Left hindlimb (tissue), 1 donor: ENCODE results near the gene FAM83G.
"Not testable (repeated sequence)": the region's sequence is repeated elsewhere in the genome, so short reads cannot be mapped to it uniquely, and the experiment has no call there.

Experiments used
- DNase-seq: peaks from one replicate; pipeline ENCODE4 v3.0.0-alpha.2; 2018

FAM83G gene, protein sequence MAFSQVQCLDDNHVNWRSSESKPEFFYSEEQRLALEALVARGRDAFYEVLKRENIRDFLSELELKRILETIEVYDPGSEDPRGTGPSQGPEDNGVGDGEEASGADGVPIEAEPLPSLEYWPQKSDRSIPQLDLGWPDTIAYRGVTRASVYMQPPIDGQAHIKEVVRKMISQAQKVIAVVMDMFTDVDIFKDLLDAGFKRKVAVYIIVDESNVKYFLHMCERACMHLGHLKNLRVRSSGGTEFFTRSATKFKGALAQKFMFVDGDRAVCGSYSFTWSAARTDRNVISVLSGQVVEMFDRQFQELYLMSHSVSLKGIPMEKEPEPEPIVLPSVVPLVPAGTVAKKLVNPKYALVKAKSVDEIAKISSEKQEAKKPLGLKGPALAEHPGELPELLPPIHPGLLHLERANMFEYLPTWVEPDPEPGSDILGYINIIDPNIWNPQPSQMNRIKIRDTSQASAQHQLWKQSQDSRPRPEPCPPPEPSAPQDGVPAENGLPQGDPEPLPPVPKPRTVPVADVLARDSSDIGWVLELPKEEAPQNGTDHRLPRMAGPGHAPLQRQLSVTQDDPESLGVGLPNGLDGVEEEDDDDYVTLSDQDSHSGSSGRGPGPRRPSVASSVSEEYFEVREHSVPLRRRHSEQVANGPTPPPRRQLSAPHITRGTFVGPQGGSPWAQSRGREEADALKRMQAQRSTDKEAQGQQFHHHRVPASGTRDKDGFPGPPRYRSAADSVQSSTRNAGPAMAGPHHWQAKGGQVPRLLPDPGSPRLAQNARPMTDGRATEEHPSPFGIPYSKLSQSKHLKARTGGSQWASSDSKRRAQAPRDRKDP

DNA sequence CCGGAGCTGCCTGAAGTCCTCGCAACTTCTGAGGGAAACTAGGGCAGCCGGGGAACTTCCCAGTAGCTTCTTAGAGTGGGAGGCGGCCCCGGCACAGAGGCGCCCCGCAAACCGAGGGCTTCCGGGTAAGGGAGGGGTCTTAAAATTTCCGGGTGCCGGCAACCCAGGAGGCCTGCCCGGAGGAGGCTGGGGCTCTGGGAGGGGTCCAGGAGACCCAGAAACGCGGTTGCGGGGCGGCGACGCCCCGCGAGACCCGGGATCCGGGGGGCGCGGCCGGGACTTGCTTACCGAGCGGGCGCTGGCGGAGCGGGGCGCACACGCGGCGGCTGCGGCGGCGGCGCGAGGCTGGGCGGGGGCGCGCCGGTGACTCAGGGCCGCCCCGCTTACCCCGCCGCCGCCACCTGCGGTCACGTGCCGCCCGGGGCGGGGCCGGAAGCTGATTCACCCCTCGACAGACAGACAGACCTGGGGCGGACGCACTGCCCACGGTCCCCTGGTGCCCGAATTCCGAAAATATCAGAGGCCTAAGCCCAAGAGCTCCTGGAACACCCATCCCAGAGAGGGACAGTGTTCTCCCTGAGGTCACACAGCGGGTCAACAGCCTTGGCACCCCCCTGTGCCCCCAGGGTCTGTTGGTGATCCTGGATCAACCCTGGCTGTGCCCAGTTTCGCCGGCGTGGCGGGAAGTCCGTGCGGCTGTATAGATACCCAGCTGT lies at the start of gene FAM83G:
Gene FAM83G, minus strand, starts transcription at position 344 of the 716 bp plus-strand sequence. CDS start 723 bp downstream, outside the sequence.
- no peak for DNase-seq

DNA sequence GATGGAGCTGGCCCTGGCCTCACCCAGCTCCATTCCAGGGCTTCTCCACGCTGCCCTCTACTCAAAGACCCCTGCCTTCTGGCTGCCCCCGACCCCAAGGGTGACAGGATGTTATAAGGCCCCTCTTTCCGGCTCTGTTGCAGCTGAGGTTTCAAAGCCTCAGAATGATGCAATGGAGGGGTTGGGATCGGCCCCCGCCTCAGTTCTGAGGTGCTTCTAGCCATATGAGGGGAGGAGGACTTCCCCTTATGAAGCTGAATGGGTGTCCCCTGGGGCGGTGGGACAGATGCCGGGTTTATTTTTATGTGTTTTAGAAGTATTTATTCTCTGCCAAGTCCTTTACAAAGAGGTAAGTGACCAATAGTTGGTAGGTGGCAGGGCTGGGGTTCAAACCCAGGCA lies 44.3 kb upstream of the FAM83G start:
- DNase-seq, result not testable (repeated sequence)

DNA sequence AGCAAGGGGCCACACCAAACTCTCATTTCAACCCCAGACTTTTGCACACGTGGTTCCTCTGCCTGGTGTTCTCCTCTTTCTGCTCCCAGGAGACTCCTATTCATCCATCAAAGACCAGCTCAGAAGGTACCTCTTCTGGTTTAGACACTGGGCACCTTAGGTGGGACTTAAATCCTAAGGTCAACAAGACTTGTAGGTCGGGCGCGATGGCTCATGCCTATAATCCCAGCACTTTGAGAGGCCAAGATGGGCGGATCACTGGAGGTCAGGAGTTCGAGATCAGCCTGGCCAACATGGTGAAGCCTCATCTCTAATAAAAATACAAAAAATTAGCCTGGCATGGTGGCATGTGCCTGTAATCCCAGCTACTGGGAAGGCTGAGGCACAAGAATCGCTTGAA lies 42.9 kb upstream of the FAM83G start:
- not testable (repeated sequence) for DNase-seq

DNA sequence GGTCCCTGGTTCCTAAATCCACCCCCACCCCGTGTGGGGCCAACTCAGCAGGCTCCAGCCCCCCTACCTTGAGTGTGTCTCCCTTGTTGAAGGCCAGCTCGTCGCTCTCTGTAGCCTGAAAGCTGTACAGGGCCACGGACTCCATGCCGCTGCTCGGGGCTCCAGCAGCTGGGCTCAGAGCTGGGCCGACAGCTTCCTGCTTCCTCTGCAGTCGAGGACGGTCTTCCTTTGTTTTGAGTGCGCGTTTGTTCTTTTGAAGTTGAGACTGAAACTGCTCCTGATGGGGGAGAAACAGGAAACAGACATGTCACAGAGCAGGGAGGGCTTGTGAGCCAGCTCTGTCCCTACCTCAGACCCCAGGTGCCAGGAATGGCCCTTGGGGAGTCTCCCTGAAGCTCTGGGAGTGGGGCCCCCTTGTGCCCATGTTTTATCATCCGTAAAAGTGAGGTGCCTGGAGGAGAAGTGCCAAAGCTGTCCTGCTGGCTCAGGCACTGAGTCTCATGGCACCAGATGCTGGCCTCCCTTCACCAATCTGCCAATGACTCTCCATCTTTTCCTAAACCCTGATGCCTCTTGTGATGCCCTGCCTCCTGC lies 42.3 kb upstream of the FAM83G start, which contains the start of gene GRAP:
Gene GRAP, minus strand, starts transcription at position 176 of the 594 bp plus-strand sequence. Its CDS starts 31 bp downstream, at position 145.
- not testable (repeated sequence) for DNase-seq

DNA sequence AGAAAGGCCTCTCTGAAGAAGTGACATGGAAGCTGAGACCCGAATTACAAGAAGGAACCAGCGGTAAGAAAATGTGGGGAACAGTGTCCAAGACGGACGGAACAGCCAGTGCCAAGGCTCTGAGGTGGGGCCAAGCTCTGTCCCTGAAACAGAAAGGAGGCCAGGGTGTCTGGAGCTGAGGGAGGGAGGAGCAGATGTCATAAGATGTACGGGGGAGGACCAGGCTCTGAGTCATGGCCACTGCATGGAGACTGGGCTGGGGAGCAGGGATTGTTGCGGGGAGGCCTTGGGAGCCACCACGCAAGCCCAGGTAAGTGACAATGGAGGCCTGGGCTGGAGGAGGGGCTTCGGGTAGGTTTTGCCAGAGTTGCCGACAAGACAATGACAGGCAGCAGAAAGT lies 40.1 kb upstream of the FAM83G start:
- not testable (repeated sequence) for DNase-seq

DNA sequence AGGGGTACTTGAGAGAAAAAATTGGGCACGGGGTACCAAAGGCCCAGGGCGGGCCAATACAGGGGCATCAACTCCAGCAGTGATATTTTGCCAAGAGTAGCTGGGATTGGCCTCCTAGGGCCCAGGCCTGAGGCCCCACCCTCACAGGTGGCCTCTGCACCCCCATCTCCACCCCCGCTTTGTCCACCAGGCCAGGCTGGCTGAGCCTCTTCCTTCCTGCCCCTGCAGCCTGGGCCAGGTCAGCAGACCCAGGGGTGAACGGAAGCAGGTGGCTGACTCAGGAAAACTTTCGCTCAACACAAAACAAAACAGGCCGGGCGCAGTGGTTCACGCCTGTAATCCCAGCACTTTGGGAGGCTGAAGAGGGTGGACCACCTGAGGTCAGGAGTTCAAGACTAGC lies 38.5 kb upstream of the FAM83G start:
- DNase-seq, result not testable (repeated sequence)

DNA sequence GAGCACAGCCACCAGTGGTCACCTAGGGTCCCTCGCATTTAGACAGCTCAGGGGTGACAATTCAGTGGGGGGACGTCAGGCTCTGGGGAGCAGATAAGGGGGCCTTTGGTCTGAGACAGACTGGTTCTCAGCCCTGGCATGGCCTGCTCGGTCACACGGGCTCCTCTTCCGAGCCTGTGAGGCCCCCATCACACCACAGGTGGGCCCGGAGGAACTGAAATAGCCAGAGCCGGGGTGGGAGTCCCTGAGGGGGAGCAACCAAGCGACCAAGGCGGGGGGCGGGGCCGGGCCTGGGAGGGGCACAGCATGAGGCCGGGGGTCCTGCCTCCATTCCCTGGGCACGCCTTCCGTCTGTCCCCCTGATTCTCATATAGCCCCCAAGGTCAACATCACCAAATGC lies 37.8 kb upstream of the FAM83G start:
- DNase-seq, result not testable (repeated sequence)

DNA sequence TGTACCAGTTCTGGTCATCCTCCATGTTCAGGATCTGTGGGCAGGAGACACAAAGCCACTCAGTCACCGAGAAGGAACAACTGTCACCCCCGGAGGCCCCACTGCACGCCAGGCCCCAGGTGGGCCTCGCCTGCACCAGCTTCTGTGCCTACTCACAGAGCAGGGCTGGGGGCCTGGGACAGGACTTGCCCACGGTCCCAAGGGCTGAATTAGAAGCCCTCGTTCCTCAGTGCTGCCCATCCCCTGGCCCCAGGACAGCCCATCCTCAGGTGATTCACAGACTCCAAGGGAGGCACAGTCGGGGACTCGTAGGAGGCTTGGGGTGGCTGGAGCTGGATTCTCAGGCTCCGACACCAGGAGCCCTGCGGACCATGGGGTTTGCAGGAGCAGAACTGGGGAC lies 37.3 kb upstream of the FAM83G start:
- not testable (repeated sequence) for DNase-seq

DNA sequence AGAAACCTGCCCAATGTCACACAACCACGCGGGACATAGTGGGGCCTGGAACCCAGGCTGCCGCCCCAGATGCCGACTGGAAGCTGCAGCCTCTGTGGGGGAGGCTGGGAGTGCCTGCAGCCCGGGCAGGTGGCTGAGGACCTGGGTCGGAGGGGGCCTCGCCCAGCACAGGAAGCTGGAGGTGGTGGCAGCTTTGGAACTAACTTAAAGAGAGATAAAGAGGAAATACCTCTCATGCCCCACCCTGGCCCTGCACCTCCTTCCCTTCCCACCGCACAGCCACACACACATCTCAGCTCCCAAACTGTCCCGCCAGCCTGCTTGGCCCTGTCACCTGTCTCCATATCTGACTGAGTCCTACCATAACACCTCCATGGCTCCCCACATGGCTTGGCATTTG lies 35.8 kb upstream of the FAM83G start:
- DNase-seq, result not testable (repeated sequence)

DNA sequence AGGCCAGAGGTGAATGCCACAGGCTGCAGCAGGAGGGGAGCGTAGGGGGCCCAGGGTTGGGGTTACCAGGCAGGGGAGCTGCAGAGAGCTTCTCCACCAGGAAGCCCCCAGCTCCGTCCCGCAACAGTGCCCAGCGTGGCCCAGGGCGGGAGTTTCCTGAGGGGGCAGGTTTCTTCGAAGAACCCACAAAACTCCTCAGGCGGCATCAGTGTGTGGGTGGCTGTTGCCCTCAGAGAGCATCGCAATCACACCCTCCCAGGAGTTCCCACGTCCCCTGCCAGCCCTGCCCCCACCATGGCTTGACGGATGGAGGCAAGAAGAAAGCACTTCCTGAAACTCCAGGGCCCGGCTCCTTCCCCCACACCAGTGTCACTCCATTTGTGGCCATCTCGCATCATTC lies 34.2 kb upstream of the FAM83G start:
- DNase-seq, result not testable (repeated sequence)

DNA sequence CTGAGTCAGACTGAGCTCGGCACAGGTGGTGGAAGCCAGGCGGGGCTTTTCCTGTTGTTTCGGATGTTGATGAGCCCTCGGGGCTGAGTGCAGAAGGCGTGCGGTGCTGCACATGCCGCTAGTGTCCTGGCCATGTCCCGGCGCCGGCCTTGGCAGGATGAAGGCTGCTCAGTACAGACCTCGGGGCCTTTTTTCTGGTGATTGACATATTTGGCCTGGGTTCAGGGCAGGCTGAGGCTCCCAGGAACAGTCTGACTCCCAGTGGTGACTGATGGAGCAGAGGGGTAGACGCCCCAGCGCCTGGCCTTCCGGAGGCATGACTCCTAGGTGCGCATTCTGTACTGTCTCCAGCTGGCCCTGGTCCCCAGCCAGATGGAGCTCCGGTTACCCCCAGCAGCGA lies 33.4 kb upstream of the FAM83G start:
- DNase-seq, result not testable (repeated sequence)

DNA sequence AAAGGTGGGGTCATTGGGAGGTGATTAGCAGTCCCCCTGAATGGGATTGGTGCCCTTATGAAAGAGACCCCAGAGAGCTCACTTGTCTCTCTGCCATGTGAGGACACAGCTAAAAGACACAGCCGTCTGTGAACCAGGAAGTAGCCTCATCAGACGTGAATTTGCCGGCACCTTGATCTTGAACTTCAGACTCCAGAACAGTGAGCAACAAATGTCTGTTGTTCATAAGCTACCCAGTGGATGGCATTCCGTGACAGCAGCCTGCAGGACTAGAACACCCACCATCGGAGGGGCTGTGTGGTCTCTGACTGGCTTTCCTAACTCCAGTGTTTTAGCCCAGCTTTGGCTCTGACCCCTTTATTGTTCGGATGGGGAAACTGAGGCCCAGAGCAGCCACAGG lies 33.0 kb upstream of the FAM83G start:
- DNase-seq, result not testable (repeated sequence)

DNA sequence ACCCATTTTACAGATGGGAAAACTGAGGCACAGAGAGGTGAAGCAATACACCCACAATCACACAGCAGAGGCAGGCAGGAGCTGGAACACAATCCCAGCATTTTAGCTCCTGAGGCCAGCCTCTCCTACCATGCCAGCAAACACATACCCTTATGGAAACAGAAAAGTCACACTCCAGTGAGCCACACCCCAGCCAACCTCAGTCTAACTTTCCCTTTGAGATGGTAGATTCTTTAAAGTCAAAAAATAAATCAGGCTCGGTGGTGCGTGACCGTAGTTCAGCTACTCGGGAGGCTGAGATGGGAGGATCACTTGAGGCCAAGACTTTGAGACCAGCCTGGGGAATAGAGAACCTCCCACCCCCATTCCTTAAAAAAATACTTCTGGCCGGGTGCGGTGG lies 31.6 kb upstream of the FAM83G start:
- not testable (repeated sequence) for DNase-seq

DNA sequence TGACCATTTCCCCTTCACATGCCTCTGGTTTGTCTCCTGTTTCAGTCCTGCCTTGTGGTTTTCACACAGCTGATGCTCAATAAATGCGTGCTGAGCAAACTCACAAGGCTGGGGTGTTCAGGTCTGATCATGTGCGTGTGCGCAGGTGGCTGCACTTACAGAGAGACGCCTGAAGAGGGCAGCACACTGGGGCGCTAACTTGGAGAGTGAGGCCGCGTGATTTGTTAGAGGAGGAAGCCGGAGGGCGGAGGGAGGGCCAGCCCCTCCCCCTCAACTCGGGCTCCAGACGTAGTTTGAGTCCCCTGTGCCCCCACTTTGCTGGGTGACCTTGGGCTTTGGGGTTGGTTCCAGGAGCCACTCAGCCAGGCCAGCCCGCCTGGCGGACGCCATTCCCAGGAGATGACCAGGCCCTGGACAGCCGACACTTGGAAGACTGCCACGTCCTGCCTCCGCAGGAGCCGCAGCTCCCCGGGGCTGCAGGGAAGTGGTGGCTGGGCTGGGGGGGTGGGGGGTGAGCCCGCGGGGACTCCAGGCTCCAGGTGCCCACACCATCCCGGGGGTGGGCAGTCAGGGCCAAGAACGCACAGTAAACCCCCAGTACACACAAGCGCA lies 27.9 kb upstream of the FAM83G start:
- DNase-seq, result not testable (repeated sequence)

DNA sequence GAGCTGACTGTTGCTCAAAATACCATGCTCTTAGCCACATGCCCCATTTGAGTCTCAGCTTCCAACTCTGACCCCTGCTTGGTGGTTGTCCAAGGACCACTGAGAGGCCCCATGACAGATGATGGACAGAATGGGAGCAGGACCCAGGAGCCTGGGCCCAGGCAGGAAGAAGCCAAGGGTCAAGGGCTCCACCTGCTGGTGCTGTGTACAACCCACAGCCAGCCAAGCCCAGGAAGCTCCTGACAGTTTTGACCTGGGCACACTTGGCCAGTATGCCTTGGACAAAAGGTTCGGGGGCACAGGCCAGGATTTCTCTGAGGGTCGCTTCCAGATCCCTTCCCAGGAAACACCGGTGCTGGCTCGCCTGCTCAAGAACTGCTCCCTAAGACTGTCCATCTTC lies 27.2 kb upstream of the FAM83G start:
- DNase-seq, result not testable (repeated sequence)

DNA sequence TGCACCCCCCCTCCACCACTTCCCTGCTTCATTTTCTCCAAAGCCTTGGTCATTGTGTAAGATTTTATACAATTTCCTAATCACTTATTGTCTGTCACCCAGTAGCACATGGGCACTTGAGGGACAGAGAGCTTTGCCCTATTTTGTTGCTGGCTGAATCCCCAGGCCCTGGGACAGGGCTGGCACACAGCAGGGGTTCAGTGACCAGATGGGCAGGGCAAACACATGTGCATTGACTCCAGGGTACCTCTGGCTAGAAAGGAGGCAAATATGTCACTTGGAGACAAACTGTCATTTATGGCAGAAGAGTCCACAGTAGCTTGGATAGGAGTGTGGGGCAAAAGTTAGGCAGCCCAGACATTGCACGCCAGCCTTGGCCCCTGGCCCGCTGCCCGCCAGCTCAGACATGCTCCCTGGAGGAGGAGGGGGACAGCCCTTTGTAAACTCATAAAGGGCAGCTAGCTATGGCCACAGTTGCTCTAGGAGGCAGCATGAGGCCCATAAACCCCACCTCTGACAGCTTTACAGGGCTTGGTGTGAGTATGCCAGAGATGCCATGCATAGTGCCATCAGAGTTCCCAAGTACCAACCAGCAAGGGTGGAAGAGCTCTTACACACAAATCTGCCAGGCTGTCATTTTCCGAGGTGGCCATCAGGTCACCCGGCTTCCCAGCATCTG lies 26.3 kb upstream of the FAM83G start:
- DNase-seq, result not testable (repeated sequence)

DNA sequence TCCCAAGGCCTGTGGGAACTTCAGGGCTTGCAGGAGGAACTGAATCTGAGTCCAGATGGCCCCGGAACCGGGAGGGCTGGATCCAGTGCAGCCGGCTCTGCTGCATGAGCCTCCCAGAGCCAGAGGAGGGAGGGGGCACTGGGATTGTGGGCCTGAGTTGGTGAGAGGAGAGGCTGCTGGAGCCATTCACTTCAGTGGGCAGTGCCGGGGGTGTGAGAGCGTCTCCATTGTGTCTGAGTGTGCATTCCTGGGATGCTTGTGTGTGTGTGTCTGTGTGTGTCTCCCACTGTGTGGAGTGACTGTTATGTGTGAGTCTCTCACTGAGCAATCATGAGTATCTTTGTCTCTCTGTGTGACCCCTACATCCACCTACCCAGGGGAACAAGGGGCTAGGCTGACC lies 25.2 kb upstream of the FAM83G start:
- DNase-seq, result not testable (repeated sequence)

DNA sequence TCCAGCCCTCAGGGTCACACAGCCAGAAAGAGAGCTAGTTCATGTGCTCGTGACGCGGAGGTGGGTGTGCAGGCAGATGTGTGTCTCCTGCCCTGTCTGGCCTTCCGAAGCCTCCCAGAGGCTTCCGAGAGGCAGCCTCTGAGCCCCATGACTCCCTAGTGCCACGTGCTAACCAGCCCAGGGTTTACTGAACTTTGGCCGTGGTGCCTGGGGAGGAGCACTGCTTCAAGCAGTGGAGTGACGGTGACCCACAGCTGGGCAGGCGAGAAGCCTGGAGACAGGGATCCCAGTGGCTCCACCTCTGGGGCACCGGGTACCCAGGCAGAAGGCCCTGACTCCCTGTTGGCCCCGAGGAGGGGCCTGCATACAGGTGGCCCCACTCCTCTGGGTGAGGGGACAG lies 24.1 kb upstream of the FAM83G start:
- DNase-seq, result not testable (repeated sequence)

DNA sequence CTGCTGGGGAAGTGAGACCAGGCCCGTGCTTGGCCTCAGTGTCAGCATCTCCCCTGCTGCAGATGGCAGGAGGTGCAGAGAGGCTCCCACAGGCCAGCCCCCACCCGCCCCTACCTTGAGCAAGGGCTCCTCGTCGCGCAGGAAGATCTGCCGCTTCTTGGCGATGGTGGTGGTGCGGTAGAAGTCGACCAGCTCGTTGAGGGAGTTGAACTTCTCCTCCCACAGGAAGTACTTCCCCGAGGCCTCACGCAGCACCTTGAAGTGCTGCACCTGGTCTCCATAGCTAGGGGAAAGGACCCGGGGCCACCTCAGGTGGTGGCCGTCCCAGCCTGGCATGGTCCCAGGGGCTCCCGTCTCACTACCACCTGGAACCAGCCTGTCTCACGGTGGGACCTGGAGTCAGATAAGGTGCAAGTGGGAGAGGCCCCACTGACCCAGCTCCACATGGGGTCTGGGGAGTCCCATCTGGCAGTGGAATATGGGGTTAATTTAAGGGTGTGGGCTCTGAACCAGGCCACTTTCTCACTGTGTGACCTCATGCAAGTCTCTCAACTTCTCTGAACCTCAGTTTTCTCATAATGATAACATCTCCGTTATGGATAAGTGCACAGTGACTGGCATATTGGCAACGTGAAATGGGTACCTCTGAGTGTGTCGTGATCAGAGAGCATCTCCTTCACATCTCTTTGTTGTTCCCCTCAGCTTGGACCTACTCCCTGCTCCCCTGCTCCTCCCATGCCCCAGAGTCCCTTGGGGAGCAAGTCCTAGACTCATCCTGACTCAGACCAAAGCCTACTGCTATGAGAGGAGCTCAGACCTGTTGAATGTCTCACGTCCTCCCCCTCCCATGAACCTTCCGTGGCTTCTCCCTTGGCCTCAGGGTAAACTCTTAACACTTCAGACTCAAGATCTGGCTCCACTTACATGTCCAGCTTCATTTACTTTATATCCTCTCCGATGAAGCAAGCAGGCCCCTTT lies 19.8 kb upstream of the FAM83G start:
- DNase-seq, result no peak
